Activated CD8-positive, alpha-beta T cell treated with anti-CD3 and anti-CD28 coated beads for 36 hours (primary cell): Measurements from ENCODE around the gene ABI1. TPM values are rescaled to one million over a fixed set of nuclear protein-coding genes. Genes with fewer than 3 reads are reported as not detected.
"Not testable (repeated sequence)": the region's sequence is repeated elsewhere in the genome, so short reads cannot be mapped to it uniquely, and the experiment has no call there.

ENCODE experiments used
- ATAC-seq: fragments of 200-7000 bp; cut with Tn5 transposase; one replicate; pipeline ENCODE4 v1.10.0; 2021; ENCODE audit warnings: mild to moderate bottlenecking, moderate library complexity
- CTCF ChIA-PET: fragments of 350-600 bp; sonication (Branson Sonifier 250); formaldehyde crosslinking; loops from one replicate; lab custom pipeline; 2021; ENCODE audit warnings: antibody characterized with exemption; lab: Charles Lee
- POLR2A ChIA-PET: fragments of 350-600 bp; sonication (Branson Sonifier 250); formaldehyde crosslinking; loops from one replicate; lab custom pipeline; 2021; ENCODE audit warnings: antibody characterized with exemption; lab: Charles Lee
- DNase-seq: peaks from one replicate; pipeline ENCODE4 v3.0.0-alpha.2; 2020
- H3K27ac Mint-ChIP-seq: one replicate; pipeline ENCODE4 v1.8.0; 2021; ENCODE audit warnings: mild to moderate bottlenecking, mixed read lengths
- H3K27me3 Mint-ChIP-seq: one replicate; pipeline ENCODE4 v1.8.0; 2021; ENCODE audit warnings: mixed read lengths
- H3K36me3 Mint-ChIP-seq: one replicate; pipeline ENCODE4 v1.8.0; 2021; ENCODE audit warnings: low read depth, mixed read lengths
- H3K4me1 Mint-ChIP-seq: one replicate; pipeline ENCODE4 v1.8.0; 2021; ENCODE audit warnings: low read depth, mixed read lengths
- H3K4me3 Mint-ChIP-seq: one replicate; pipeline ENCODE4 v1.8.0; 2021; ENCODE audit warnings: mild to moderate bottlenecking, moderate library complexity, mixed read lengths
- H3K9me3 Mint-ChIP-seq: one replicate; pipeline ENCODE4 v1.8.0; 2021; ENCODE audit warnings: mixed read lengths
- intact Hi-C: fragments of 100-400 bp; cut with micrococcal nuclease; formaldehyde crosslinking; loops from one replicate; pipeline ENCODE4 v1.10.0; 2022
- total RNA-seq, 2 experiments: library from RNA; stranded (reverse); gene quantifications; one replicate each; pipeline ENCODE4 v1.2.3, GENCODE V29; 2021
- TF ChIP-seq, protein P1 (sequence below): fragments of 200-600 bp; IDR thresholded peaks from one replicate; pipeline ENCODE4 v1.8.0; 2022; ENCODE audit warnings: antibody characterized with exemption, mild to moderate bottlenecking

ABI1 gene
- total RNA-seq, 2 experiments from 2014 or later: 32.4 to 37.2 TPM

GRCh38 chr10:26860102-26860442 lies 686 bp downstream of the ABI1 start:
- peak; percentile 6 for ATAC-seq
- peaks cover 28% of the 10 kb centered on the region for H3K4me1 Mint-ChIP-seq

DNA sequence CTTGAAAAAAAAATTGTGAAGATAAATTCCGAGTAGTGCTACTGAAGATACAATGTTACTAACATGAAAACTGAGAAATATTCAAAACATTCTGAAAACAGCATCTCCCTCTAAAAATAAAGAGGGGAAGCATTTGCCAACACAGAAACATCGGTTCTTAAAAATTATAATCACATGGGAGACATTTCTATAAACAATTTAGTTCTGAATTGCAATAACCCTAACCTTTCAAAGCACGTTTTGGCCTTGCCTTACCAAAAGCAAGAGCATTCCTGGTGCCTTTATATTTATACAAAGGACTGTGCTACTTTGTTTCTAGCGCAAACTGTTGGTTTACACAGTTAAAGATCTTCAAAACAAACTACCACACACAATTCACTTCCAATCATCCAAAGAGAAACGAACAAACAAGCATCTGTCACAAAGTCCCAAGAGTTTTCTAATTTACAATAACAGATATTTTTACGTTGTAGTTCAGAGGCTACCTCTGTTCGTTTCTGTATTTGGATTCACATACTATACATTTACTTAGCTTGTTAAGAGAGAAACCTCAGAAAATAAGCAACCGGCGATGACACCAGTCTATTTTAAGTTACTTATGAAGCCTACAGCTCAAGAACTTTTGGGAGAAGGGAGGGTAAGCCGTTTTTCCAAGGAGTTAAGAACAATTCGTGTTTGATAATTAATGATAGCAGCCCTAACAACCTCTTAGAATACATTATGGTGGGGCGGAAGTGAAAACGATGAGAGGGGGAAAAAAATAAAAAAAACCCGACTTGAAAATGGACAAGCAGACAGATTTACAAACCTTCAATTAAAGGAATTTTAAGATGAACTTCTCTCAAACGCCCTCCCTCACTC lies 1.3 kb downstream of the ABI1 start:
- POLR2A ChIA-PET: interaction anchor here (0.7 kb wide), 2 partner anchors 40 to 383 kb away, joined by 3 read pairs; no protein-coding TSS in a partner anchor
- TF ChIP-seq, protein P1, sequence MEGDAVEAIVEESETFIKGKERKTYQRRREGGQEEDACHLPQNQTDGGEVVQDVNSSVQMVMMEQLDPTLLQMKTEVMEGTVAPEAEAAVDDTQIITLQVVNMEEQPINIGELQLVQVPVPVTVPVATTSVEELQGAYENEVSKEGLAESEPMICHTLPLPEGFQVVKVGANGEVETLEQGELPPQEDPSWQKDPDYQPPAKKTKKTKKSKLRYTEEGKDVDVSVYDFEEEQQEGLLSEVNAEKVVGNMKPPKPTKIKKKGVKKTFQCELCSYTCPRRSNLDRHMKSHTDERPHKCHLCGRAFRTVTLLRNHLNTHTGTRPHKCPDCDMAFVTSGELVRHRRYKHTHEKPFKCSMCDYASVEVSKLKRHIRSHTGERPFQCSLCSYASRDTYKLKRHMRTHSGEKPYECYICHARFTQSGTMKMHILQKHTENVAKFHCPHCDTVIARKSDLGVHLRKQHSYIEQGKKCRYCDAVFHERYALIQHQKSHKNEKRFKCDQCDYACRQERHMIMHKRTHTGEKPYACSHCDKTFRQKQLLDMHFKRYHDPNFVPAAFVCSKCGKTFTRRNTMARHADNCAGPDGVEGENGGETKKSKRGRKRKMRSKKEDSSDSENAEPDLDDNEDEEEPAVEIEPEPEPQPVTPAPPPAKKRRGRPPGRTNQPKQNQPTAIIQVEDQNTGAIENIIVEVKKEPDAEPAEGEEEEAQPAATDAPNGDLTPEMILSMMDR: no peak
- CTCF ChIA-PET: interaction anchor here (1.0 to 1.1 kb wide), 3 partner anchors 34 to 133 kb away, joined by 3 to 8 read pairs (median 3); no protein-coding TSS in a partner anchor
- Mint-ChIP-seq H3K4me3 (peak overlapping the region; percentile 90), H3K36me3 (peaks cover 2% of the 10 kb centered on the region), H3K9me3 (no peaks in the 10 kb centered on the region), H3K27me3 (peaks cover 3% of the 10 kb centered on the region), H3K27ac (peak overlapping the region; percentile 91), H3K4me1 (peaks cover 33% of the 10 kb centered on the region)
- intact Hi-C loops: loop anchor here (5.0 to 10.0 kb wide), 2 partner anchors 65 to 122 kb away; no protein-coding TSS in a partner anchor
- DNase-seq: no peak
- ATAC-seq: no peak

More at GRCh38 chr10:26860102-26860442, 686 bp downstream of the ABI1 start:
- Mint-ChIP-seq H3K9me3 (no peaks in the 10 kb centered on the region), H3K36me3 (no peaks in the 10 kb centered on the region), H3K27ac (peak overlapping the region; percentile 91), H3K4me3 (peak overlapping the region; percentile 90), H3K27me3 (peaks cover 3% of the 10 kb centered on the region)
- intact Hi-C loops: no loop called here
- TF ChIP-seq, protein P1: no peak
- POLR2A ChIA-PET: interaction anchor here (0.7 to 1.2 kb wide), 7 partner anchors 15 to 382 kb away, joined by 3 to 6 read pairs (median 3); partner anchors contain the start of gene YME1L1
- peak; percentile 74 for DNase-seq
- CTCF ChIA-PET: interaction anchor here (1.0 to 2.3 kb wide), 7 partner anchors 17 to 525 kb away, joined by 3 to 13 read pairs (median 4); no protein-coding TSS in a partner anchor

DNA sequence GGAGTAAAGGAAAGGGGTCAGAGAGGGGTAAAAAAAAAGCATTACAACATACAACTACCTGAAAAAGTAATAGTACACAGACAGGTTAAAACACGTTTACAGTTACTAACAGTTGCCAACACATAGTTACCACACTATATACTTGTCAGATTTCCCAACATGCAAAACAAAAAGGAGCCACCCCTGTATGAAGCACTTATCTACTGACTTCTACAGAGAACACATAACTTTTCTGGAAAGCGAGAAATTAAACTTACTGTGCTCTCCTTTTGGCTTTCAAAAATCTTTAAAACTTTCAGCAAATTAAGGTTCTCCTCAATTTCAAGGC lies 2.1 kb downstream of the ABI1 start:
- Mint-ChIP-seq H3K4me1 (peaks cover 41% of the 10 kb centered on the region), H3K27me3 (peaks cover 3% of the 10 kb centered on the region), H3K36me3 (peaks cover 7% of the 10 kb centered on the region), H3K4me3 (peak overlapping the region; percentile 90), H3K9me3 (peaks cover 2% of the 10 kb centered on the region), H3K27ac (peak overlapping the region; percentile 91)
- TF ChIP-seq, protein P1: no peak
- POLR2A ChIA-PET: no interaction called here
- CTCF ChIA-PET: no interaction called here
- DNase-seq (no peak), ATAC-seq (no peak)
- intact Hi-C loops: loop anchor here (5.0 to 10.0 kb wide), 2 partner anchors 64 to 121 kb away; no protein-coding TSS in a partner anchor

DNA sequence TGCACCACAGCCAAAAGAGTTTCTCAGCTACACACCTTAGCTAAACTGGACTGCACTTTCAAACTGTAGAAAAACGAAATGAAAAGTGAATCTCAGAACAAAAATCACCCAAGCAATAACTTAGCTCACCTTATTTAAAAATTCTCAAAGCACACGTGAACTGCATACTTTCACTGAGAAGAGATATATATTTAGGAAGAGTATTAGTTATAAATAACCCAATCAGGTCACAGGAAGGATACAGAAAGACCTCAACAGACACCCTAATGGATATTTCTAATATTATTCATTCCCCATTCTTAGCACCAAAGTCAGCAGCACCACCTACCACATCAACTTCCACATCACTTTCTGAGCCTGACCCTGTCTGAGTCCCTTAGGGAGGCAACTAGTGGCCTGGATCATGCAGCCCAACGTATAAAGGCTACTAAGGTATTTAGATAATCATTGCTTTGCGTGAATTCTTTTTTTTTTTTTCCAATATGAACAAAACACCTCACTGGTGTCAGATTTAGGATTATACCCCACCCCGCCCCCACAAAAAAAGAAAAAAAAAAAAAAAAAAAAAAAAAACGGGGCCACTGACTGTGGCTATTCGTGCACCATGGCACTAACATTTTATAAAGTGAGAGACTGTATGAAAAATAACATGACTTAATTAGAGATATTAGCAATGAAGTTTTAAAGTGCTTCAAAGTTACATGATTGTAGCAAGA lies 2.6 kb downstream of the ABI1 start:
- no peak for DNase-seq
- H3K4me1 Mint-ChIP-seq: peaks cover 43% of the 10 kb centered on the region
- POLR2A ChIA-PET: no interaction called here
- H3K9me3 Mint-ChIP-seq: peaks cover 3% of the 10 kb centered on the region
- intact Hi-C loops: loop anchor here (5.0 to 10.0 kb wide), 2 partner anchors 63 to 121 kb away; no protein-coding TSS in a partner anchor
- TF ChIP-seq, protein P1: no peak
- CTCF ChIA-PET: interaction anchor here (0.8 to 1.5 kb wide), 5 partner anchors 16 to 132 kb away, joined by 3 to 5 read pairs (median 3); no protein-coding TSS in a partner anchor
- peak overlapping the region; percentile 91 for H3K27ac Mint-ChIP-seq
- peaks cover 1% of the 10 kb centered on the region for H3K27me3 Mint-ChIP-seq
- H3K4me3 Mint-ChIP-seq: peak overlapping the region; percentile 90
- no peak for ATAC-seq
- peaks cover 7% of the 10 kb centered on the region for H3K36me3 Mint-ChIP-seq

DNA sequence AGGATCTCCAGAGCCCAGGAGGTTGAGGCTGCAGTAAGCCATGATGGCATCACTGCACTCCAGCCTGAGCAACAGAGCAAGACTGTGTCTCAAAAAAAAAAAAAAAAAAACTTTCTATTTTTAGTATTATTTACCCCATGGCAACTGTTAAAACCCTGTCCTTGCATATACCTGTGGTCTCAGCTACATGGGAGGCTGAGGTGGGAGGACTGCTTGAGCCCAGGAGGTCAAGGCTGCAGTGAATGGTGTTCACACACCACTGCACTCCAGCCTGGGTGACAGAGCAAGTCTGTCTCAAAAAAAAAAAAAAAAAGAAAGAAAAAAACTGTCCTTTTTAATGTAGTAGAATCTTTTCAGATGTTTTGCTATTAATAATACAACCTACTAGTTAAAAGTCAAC lies 3.2 kb downstream of the ABI1 start:
- DNase-seq, H3K27me3 Mint-ChIP-seq, ATAC-seq, H3K9me3 Mint-ChIP-seq, H3K36me3 Mint-ChIP-seq: not testable (repeated sequence)
- ChIA-PET POLR2A (interaction anchor here (1.0 kb wide), 1 partner anchor 297 kb away, joined by 3 read pairs; the partner anchor contains the start of gene YME1L1), CTCF (interaction anchor here (0.8 to 1.5 kb wide), 5 partner anchors 15 to 131 kb away, joined by 3 to 5 read pairs (median 3); no protein-coding TSS in a partner anchor)
- intact Hi-C loops: loop anchor here (5.0 to 10.0 kb wide), 2 partner anchors 63 to 120 kb away; no protein-coding TSS in a partner anchor
- Mint-ChIP-seq H3K4me3 (peak overlapping the region; percentile 90), H3K4me1 (peaks cover 43% of the 10 kb centered on the region), H3K27ac (peak overlapping the region; percentile 61)
